ENCODE data around the gene CHN1. TPM values are rescaled to one million over a fixed set of nuclear protein-coding genes. Genes with fewer than 3 reads are reported as not detected.

The CHN1 gene
- total RNA-seq, 1 donor from 2014 or later = 7.8 TPM

GRCh38 chr2:174824068-174824467 is 181.1 kb downstream of the CHN1 start:
- H3K4me3 ChIP-seq (ENCODE audit: low read length in 3 of 3) = no peak overlapping the region
- H3K27me3 ChIP-seq (ENCODE audit: control insufficient read depth in 3 of 3, insufficient read depth in 3 of 3, low read length in 3 of 3) = no peaks in the 10 kb centered on the region
- H3K9me3 ChIP-seq (ENCODE audit: control insufficient read depth in 3 of 3, low read length in 3 of 3) = no peaks in the 10 kb centered on the region
- H3K9ac ChIP-seq (ENCODE audit: low read depth in 1 of 3, low read length in 3 of 3) = no peak overlapping the region
- no peaks in the 10 kb centered on the region for H3K36me3 ChIP-seq (ENCODE audit: control insufficient read depth in 3 of 3, insufficient read depth in 3 of 3, low read length in 3 of 3)
- no peak overlapping the region for H3K27ac ChIP-seq (ENCODE audit: low read depth, low read length)
- H3K4me1 ChIP-seq (ENCODE audit: control insufficient read depth in 3 of 3, insufficient read depth in 3 of 3, low read length in 3 of 3) = peaks cover 0 to 2% (median 0%) of the 10 kb centered on the region in 3 donors

GRCh38 chr2:174821628-174822027 is 183.6 kb downstream of the CHN1 start:
- no peaks in the 10 kb centered on the region for H3K27me3 ChIP-seq (ENCODE audit: control insufficient read depth in 3 of 3, insufficient read depth in 3 of 3, low read length in 3 of 3)
- H3K4me1 ChIP-seq (ENCODE audit: control insufficient read depth in 3 of 3, insufficient read depth in 3 of 3, low read length in 3 of 3) = no peaks in the 10 kb centered on the region
- H3K27ac ChIP-seq (ENCODE audit: low read depth, low read length) = no peak overlapping the region
- no peak overlapping the region for H3K9ac ChIP-seq (ENCODE audit: low read depth in 1 of 3, low read length in 3 of 3)
- no peaks in the 10 kb centered on the region for H3K9me3 ChIP-seq (ENCODE audit: control insufficient read depth in 3 of 3, low read length in 3 of 3)
- H3K4me3 ChIP-seq (ENCODE audit: low read length in 3 of 3) = no peak overlapping the region
- no peaks in the 10 kb centered on the region for H3K36me3 ChIP-seq (ENCODE audit: control insufficient read depth in 3 of 3, insufficient read depth in 3 of 3, low read length in 3 of 3)

GRCh38 chr2:174820361-174820760 is 184.8 kb downstream of the CHN1 start:
- H3K9ac ChIP-seq (ENCODE audit: low read depth in 1 of 3, low read length in 3 of 3) = no peak overlapping the region
- H3K27ac ChIP-seq (ENCODE audit: low read depth, low read length) = no peak overlapping the region
- no peaks in the 10 kb centered on the region for H3K27me3 ChIP-seq (ENCODE audit: control insufficient read depth in 3 of 3, insufficient read depth in 3 of 3, low read length in 3 of 3)
- H3K9me3 ChIP-seq (ENCODE audit: control insufficient read depth in 3 of 3, low read length in 3 of 3) = no peaks in the 10 kb centered on the region
- H3K4me1 ChIP-seq (ENCODE audit: control insufficient read depth in 3 of 3, insufficient read depth in 3 of 3, low read length in 3 of 3) = no peaks in the 10 kb centered on the region
- no peak overlapping the region for H3K4me3 ChIP-seq (ENCODE audit: low read length in 3 of 3)
- no peaks in the 10 kb centered on the region for H3K36me3 ChIP-seq (ENCODE audit: control insufficient read depth in 3 of 3, insufficient read depth in 3 of 3, low read length in 3 of 3)

GRCh38 chr2:174815526-174815925 is 189.7 kb downstream of the CHN1 start:
- H3K27me3 ChIP-seq (ENCODE audit: control insufficient read depth in 3 of 3, insufficient read depth in 3 of 3, low read length in 3 of 3) = no peaks in the 10 kb centered on the region
- H3K9ac ChIP-seq (ENCODE audit: low read depth in 1 of 3, low read length in 3 of 3) = no peak overlapping the region
- H3K9me3 ChIP-seq (ENCODE audit: control insufficient read depth in 3 of 3, low read length in 3 of 3) = no peaks in the 10 kb centered on the region
- H3K4me3 ChIP-seq (ENCODE audit: low read length in 3 of 3) = no peak overlapping the region
- no peak overlapping the region for H3K27ac ChIP-seq (ENCODE audit: low read depth, low read length)
- no peaks in the 10 kb centered on the region for H3K4me1 ChIP-seq (ENCODE audit: control insufficient read depth in 3 of 3, insufficient read depth in 3 of 3, low read length in 3 of 3)
- no peaks in the 10 kb centered on the region for H3K36me3 ChIP-seq (ENCODE audit: control insufficient read depth in 3 of 3, insufficient read depth in 3 of 3, low read length in 3 of 3)

GRCh38 chr2:174812037-174812436 is 193.1 kb downstream of the CHN1 start:
- Histone ChIP-seq H3K36me3 (ENCODE audit: control insufficient read depth in 3 of 3, insufficient read depth in 3 of 3, low read length in 3 of 3) (no peaks in the 10 kb centered on the region), H3K4me1 (ENCODE audit: control insufficient read depth in 3 of 3, insufficient read depth in 3 of 3, low read length in 3 of 3) (peaks cover 0 to 2% (median 0%) of the 10 kb centered on the region in 3 donors), H3K9ac (ENCODE audit: low read depth in 1 of 3, low read length in 3 of 3) (no peak overlapping the region), H3K27ac (ENCODE audit: low read depth, low read length) (no peak overlapping the region), H3K4me3 (ENCODE audit: low read length in 3 of 3) (no peak overlapping the region), H3K27me3 (ENCODE audit: control insufficient read depth in 3 of 3, insufficient read depth in 3 of 3, low read length in 3 of 3) (no peaks in the 10 kb centered on the region), H3K9me3 (ENCODE audit: control insufficient read depth in 3 of 3, low read length in 3 of 3) (no peaks in the 10 kb centered on the region)

GRCh38 chr2:174807931-174808330 is 197.2 kb downstream of the CHN1 start:
- Histone ChIP-seq H3K27ac (ENCODE audit: low read depth, low read length) (no peak overlapping the region), H3K4me1 (ENCODE audit: control insufficient read depth in 3 of 3, insufficient read depth in 3 of 3, low read length in 3 of 3) (peaks cover 0 to 3% (median 0%) of the 10 kb centered on the region in 3 donors), H3K27me3 (ENCODE audit: control insufficient read depth in 3 of 3, insufficient read depth in 3 of 3, low read length in 3 of 3) (no peaks in the 10 kb centered on the region), H3K9me3 (ENCODE audit: control insufficient read depth in 3 of 3, low read length in 3 of 3) (no peaks in the 10 kb centered on the region), H3K9ac (ENCODE audit: low read depth in 1 of 3, low read length in 3 of 3) (no peak overlapping the region), H3K36me3 (ENCODE audit: control insufficient read depth in 3 of 3, insufficient read depth in 3 of 3, low read length in 3 of 3) (no peaks in the 10 kb centered on the region), H3K4me3 (ENCODE audit: low read length in 3 of 3) (no peak overlapping the region)

- H3K27ac ChIP-seq (ENCODE audit: low read depth, low read length) = no peak overlapping the region
- peaks cover 0 to 3% (median 0%) of the 10 kb centered on the region in 3 donors for H3K4me1 ChIP-seq (ENCODE audit: control insufficient read depth in 3 of 3, insufficient read depth in 3 of 3, low read length in 3 of 3)
- H3K27me3 ChIP-seq (ENCODE audit: control insufficient read depth in 3 of 3, insufficient read depth in 3 of 3, low read length in 3 of 3) = no peaks in the 10 kb centered on the region
- H3K4me3 ChIP-seq (ENCODE audit: low read length in 3 of 3) = no peak overlapping the region
- no peaks in the 10 kb centered on the region for H3K9me3 ChIP-seq (ENCODE audit: control insufficient read depth in 3 of 3, low read length in 3 of 3)
- no peaks in the 10 kb centered on the region for H3K36me3 ChIP-seq (ENCODE audit: control insufficient read depth in 3 of 3, insufficient read depth in 3 of 3, low read length in 3 of 3)
- H3K9ac ChIP-seq (ENCODE audit: low read depth in 1 of 3, low read length in 3 of 3) = no peak overlapping the region
These were observed 199.4 kb downstream of the CHN1 start for GRCh38 chr2:174805803-174806202.

- H3K4me3 ChIP-seq (ENCODE audit: low read length in 3 of 3) = no peak overlapping the region
- H3K4me1 ChIP-seq (ENCODE audit: control insufficient read depth in 3 of 3, insufficient read depth in 3 of 3, low read length in 3 of 3) = peaks cover 0 to 3% (median 0%) of the 10 kb centered on the region in 3 donors
- no peaks in the 10 kb centered on the region for H3K36me3 ChIP-seq (ENCODE audit: control insufficient read depth in 3 of 3, insufficient read depth in 3 of 3, low read length in 3 of 3)
- no peaks in the 10 kb centered on the region for H3K27me3 ChIP-seq (ENCODE audit: control insufficient read depth in 3 of 3, insufficient read depth in 3 of 3, low read length in 3 of 3)
- H3K9ac ChIP-seq (ENCODE audit: low read depth in 1 of 3, low read length in 3 of 3) = no peak overlapping the region
- no peak overlapping the region for H3K27ac ChIP-seq (ENCODE audit: low read depth, low read length)
- no peaks in the 10 kb centered on the region for H3K9me3 ChIP-seq (ENCODE audit: control insufficient read depth in 3 of 3, low read length in 3 of 3)
These were observed 202.7 kb downstream of the CHN1 start for GRCh38 chr2:174802459-174802858.

GRCh38 chr2:174800436-174801205 is 204.6 kb downstream of the CHN1 start:
- Histone ChIP-seq H3K27ac (ENCODE audit: low read depth, low read length) (no peak overlapping the region), H3K4me1 (ENCODE audit: control insufficient read depth in 3 of 3, insufficient read depth in 3 of 3, low read length in 3 of 3) (no peaks in the 10 kb centered on the region), H3K4me3 (ENCODE audit: low read length in 3 of 3) (no peak overlapping the region), H3K9ac (ENCODE audit: low read depth in 1 of 3, low read length in 3 of 3) (no peak overlapping the region), H3K27me3 (ENCODE audit: control insufficient read depth in 3 of 3, insufficient read depth in 3 of 3, low read length in 3 of 3) (no peaks in the 10 kb centered on the region), H3K9me3 (ENCODE audit: control insufficient read depth in 3 of 3, low read length in 3 of 3) (no peaks in the 10 kb centered on the region), H3K36me3 (ENCODE audit: control insufficient read depth in 3 of 3, insufficient read depth in 3 of 3, low read length in 3 of 3) (no peaks in the 10 kb centered on the region)

GRCh38 chr2:174798801-174799200 is 206.4 kb downstream of the CHN1 start:
- no peak overlapping the region for H3K9ac ChIP-seq (ENCODE audit: low read depth in 1 of 3, low read length in 3 of 3)
- no peaks in the 10 kb centered on the region for H3K4me1 ChIP-seq (ENCODE audit: control insufficient read depth in 3 of 3, insufficient read depth in 3 of 3, low read length in 3 of 3)
- H3K4me3 ChIP-seq (ENCODE audit: low read length in 3 of 3) = no peak overlapping the region
- H3K27me3 ChIP-seq (ENCODE audit: control insufficient read depth in 3 of 3, insufficient read depth in 3 of 3, low read length in 3 of 3) = no peaks in the 10 kb centered on the region
- no peaks in the 10 kb centered on the region for H3K36me3 ChIP-seq (ENCODE audit: control insufficient read depth in 3 of 3, insufficient read depth in 3 of 3, low read length in 3 of 3)
- no peaks in the 10 kb centered on the region for H3K9me3 ChIP-seq (ENCODE audit: control insufficient read depth in 3 of 3, low read length in 3 of 3)
- no peak overlapping the region for H3K27ac ChIP-seq (ENCODE audit: low read depth, low read length)

Measured in skeletal muscle tissue (tissue), 4 donors.